Activated naive CD4-positive, alpha-beta T cell treated with anti-CD3 and anti-CD28 coated beads, Interleukin-2, amount 10 ng/mL, durations not matched to agents 5 hours and 36 hours (primary cell): ENCODE measurements around the gene TRNT1. TPM values are rescaled to one million over a fixed set of nuclear protein-coding genes. Genes with fewer than 3 reads are reported as not detected.

Experiments
- total RNA-seq, 2 experiments: library from RNA; stranded (reverse); gene quantifications; one replicate each; pipeline ENCODE4 v1.2.3, GENCODE V29; 2021

TRNT1 gene
- total RNA-seq = 10 to 100 TPM; 31.6 to 34.3 TPM

DNA sequence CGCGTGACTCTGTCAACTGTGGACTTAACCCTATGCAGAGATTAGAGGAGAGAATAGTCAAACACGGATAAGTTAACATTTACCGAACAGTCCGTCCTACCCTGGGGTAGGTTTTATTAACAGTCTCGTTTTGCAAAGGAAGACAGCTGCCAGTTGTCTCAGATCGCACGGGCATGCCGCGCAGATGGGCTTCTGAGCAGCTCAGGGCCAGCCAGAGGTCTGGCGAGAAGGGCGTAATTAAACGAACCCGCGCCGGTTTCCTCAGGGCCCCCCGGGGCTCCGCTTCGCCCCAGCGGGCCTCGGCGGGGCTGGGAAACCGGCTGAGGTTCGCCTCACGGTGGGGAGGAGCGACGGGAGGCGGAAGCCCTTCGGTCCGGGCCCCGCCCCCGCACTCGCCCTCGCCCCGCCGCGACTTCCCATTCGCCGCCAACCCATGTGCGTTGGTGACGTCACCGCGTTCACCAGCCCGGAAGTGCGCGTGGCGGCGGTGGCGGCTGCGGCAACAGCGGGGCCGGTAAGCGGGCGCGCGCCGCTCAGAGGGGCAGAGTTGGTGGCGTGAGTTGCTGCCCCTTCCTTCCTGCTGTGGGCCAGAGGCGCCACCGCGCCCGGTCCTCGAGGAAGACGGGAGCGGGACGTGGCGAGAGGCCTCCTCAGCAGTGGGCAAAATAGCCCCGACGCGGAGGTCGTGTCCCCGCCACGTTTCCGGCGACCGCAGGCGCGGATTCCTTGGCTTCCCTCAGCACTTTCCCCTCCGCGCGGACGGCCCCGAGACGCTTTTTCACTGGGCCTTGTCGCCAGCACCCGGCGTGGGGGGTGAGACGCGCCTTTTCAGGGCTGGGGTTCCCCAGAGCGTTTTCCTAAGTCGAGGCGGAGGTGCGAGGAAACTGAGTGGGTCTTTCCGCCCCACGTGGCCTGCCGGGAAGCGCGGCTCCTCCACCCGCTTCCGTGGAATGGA, at the start of gene TRNT1:
Gene TRNT1 (plus strand): TSS at position 464 of the 955 bp plus-strand sequence. CDS start 2,101 bp downstream, outside the sequence.

DNA sequence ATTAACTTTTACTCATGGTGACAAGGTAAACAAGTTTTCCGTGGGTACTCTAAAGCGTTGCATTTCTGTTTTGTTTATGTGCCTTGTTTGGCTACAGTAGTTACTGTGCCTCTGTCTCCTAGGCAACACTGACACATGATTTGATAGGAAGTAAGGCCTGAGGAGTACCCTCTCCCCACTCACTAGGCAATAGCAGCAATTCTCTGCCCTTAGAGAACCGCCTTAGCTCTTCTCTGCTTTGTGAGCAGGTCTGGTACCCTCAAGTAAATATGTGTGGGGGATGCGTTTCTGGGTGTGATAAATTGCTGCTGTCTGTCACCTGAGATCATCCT, 16.5 kb upstream of the TRNT1 start, which contains the start of gene IL5RA:
Gene IL5RA (minus strand): TSS at position 76 of the 332 bp plus-strand sequence. CDS start 5,390 bp downstream, outside the sequence.

DNA sequence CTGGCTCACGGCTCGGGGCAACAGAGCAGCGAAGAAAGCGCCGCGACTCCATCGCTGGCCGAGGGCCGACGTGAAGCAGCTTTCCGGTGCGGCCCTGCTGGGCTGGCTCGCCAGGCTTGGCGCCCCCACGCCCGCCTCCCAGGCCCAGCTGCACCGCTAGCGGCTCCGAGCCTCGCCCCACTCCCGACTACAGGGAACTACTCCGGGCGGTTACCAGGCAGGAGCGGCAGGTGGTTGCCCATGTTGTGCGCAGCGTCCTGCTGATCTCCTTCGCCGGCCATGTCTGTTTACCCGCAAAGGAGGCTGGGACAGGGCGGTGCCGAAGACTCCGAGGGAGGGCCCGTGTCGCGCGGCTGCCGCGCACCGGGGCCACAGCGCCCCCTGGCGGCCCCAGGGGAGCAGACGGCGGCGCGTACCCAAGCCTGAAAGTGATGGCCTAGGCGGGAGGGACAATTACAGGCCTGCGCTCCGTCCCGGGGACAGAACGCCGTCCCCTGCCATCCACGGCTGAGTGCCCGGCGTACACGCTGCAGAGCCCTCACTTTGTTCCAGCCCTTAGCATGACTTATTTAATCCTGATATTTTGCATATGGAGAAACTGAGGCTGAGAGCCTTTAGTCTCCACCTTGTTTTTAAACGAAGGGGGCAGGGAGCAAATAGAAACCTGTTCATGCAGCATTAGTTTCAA, 52.8 kb downstream of the TRNT1 start, which contains the start of gene CRBN:
Gene CRBN (minus strand): TSS at position 285 of the 688 bp plus-strand sequence. CDS start 4 bp downstream, at position 281.

Other genes starting within 250 kb of the TRNT1 start
- gene IL5RA, start 16.6 kb upstream of the TRNT1 start, total RNA-seq = not detected
- gene CRBN, start 52.8 kb downstream of the TRNT1 start, total RNA-seq = 10 to 100 TPM; 83.9 to 90.9 TPM